GM20431 (cell line): ENCODE data around the gene SIGLEC9.
"Not testable (repeated sequence)": the region's sequence is repeated elsewhere in the genome, so short reads cannot be mapped to it uniquely, and the experiment has no call there.

Source experiments
- in situ Hi-C: fragments of 300-500 bp; cut with MseI, MboI; formaldehyde crosslinking; loops from one replicate; pipeline ENCODE4 v1.15.0; 2020; ENCODE audit warnings: low sequenced_read_pairs; ENCODE audit not compliant: unreplicated experiment

Gene SIGLEC9

GRCh38 chr19:51169283-51169918 lies 44.7 kb downstream of the SIGLEC9 start:
- in situ Hi-C loops, result not testable (repeated sequence)

GRCh38 chr19:51172223-51172622 lies 47.5 kb downstream of the SIGLEC9 start:
- in situ Hi-C loops, result no loop called here

GRCh38 chr19:51173681-51174080 lies 49.0 kb downstream of the SIGLEC9 start:
- in situ Hi-C loops, result no loop called here

- in situ Hi-C loops, result no loop called here
These were observed 54.5 kb downstream of the SIGLEC9 start for GRCh38 chr19:51179256-51179655.
